GM19099 (cell line): Measurements from ENCODE around the gene ROBO2.

Source experiments
- POLR2A ChIP-seq: IDR thresholded peaks from 3 replicates; pipeline ENCODE4 v1.6.1; 2011; ENCODE audit warnings: low read depth; ENCODE audit not compliant: insufficient read length; ENCODE audit errors: extremely low read depth

ROBO2 gene

GRCh38 chr3:77039606-77040171 is at the start of gene ROBO2:
TSS of gene ROBO2 (plus strand) at chr3:77040099. CDS start at chr3:77040786, 687 bp downstream.
- TF ChIP-seq POLR2A, result no peak

GRCh38 chr3:76990606-76991005 is 49.3 kb upstream of the ROBO2 start:
- no peak for TF ChIP-seq POLR2A

GRCh38 chr3:76991165-76991564 is 48.7 kb upstream of the ROBO2 start:
- TF ChIP-seq POLR2A, result no peak

GRCh38 chr3:76997733-76998132 is 42.2 kb upstream of the ROBO2 start:
- no peak for TF ChIP-seq POLR2A

GRCh38 chr3:76998555-76998954 is 41.3 kb upstream of the ROBO2 start:
- TF ChIP-seq POLR2A, result no peak

- no peak for TF ChIP-seq POLR2A
Observed at GRCh38 chr3:77001062-77001701, 38.7 kb upstream of the ROBO2 start.

GRCh38 chr3:77014226-77014625 is 25.7 kb upstream of the ROBO2 start:
- TF ChIP-seq POLR2A, result no peak

GRCh38 chr3:77025471-77025870 is 14.4 kb upstream of the ROBO2 start:
- TF ChIP-seq POLR2A, result no peak

GRCh38 chr3:77026904-77027634 is 12.8 kb upstream of the ROBO2 start:
- TF ChIP-seq POLR2A, result no peak

- TF ChIP-seq POLR2A, result no peak
Observed at GRCh38 chr3:77028005-77028404, 11.9 kb upstream of the ROBO2 start.

GRCh38 chr3:77038468-77038929 is 1.4 kb upstream of the ROBO2 start:
- TF ChIP-seq POLR2A, result no peak

GRCh38 chr3:77038930-77039605 is 831 bp upstream of the ROBO2 start:
- no peak for TF ChIP-seq POLR2A

GRCh38 chr3:77040216-77040615 is 317 bp downstream of the ROBO2 start:
- TF ChIP-seq POLR2A, result no peak

GRCh38 chr3:77040926-77041722 is 1.2 kb downstream of the ROBO2 start:
- TF ChIP-seq POLR2A, result no peak

- no peak for TF ChIP-seq POLR2A
Observed at GRCh38 chr3:77041811-77042210, 1.9 kb downstream of the ROBO2 start.
